Tibial artery (tissue), 4 donors: ENCODE results near the gene ADM2.
A peak's percentile ranks its signal among the peaks of the same experiment; 100 is the strongest.

Experiments used
- DNase-seq, 2 donors: peaks; one replicate each; pipeline ENCODE4 v3.0.0-alpha.2; 2019
- H3K27ac ChIP-seq, 2 donors: fragments of 200-600 bp; sonication (generic) in 1 of 2; 1 replicate in 1 of 2; 2 replicates in 1 of 2; pipeline ENCODE4 v1.5.1; 2018 to 2019; ENCODE audit warnings: mild to moderate bottlenecking in 1 of 2
- H3K27me3 ChIP-seq, 2 donors: fragments of 200-600 bp; sonication (generic) in 1 of 2; one replicate each; pipeline versions ENCODE4 v1.5.1 to v1.6.0; 2016 to 2019
- H3K36me3 ChIP-seq, 3 donors: fragments of 200-600 bp; sonication (generic) in 2 of 3; one replicate each; pipeline ENCODE4 v1.5.1; 2016 to 2019; ENCODE audit warnings: mild to moderate bottlenecking in 2 of 3
- H3K4me1 ChIP-seq, 4 donors: fragments of 200-600 bp; sonication (generic) in 2 of 4; 1 replicate in 3 of 4; 2 replicates in 1 of 4; pipeline ENCODE4 v1.5.1; 2016 to 2019
- H3K4me3 ChIP-seq, 2 donors: fragments of 200-600 bp; sonication (generic) in 1 of 2; 1 replicate in 1 of 2; 2 replicates in 1 of 2; pipeline ENCODE4 v1.5.1; 2018 to 2019; ENCODE audit warnings: mild to moderate bottlenecking in 2 of 2
- H3K9me3 ChIP-seq, 3 donors: fragments of 200-600 bp; sonication (generic) in 1 of 3; one replicate each; pipeline ENCODE4 v1.5.1; 2016 to 2019
- intact Hi-C: fragments of 100-400 bp; cut with DNase I; formaldehyde crosslinking; loops from one replicate; pipeline ENCODE4 v1.15.0; 2023; ENCODE audit warnings: low total_unique reads
- TF ChIP-seq, protein P1 (sequence below), 2 experiments: fragments of 200-600 bp in 1 of 2; fragments of 450-650 bp in 1 of 2; IDR thresholded peaks; one replicate each; pipeline ENCODE4 v1.5.1; 2017 to 2019; ENCODE audit warnings: antibody characterized with exemption in 2 of 2, mild to moderate bottlenecking in 1 of 2, moderate library complexity in 1 of 2

Gene ADM2

DNA sequence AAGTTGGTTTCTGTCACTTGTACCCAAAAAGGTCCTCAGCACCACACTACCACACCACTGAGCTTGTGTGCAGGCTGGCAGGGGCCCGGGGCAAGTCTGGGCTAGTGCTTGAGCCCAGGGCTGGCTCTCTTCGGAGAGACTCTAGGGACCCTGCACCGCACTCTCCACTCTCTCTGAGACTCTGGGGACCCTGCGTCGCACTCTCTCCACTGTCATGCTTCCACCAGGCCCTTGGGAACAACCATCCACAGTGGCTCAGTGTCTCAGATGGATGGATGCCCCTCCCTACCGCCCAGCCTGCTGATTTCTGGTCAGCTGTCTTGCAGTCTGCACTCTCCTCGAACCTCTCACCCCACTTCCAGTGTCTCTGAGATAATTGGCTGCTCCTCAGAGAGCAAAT, 4.5 kb upstream of the ADM2 start:
- Histone ChIP-seq H3K4me3 (no peak overlapping the region), H3K4me1 (peaks cover 5 to 42% (median 32%) of the 10 kb centered on the region in 4 donors), H3K36me3 (no peaks in the 10 kb centered on the region), H3K27me3 (peaks cover 7 to 31% of the 10 kb centered on the region in 2 donors), H3K27ac (no peak overlapping the region), H3K9me3 (no peaks in the 10 kb centered on the region)
- TF ChIP-seq, protein P1, sequence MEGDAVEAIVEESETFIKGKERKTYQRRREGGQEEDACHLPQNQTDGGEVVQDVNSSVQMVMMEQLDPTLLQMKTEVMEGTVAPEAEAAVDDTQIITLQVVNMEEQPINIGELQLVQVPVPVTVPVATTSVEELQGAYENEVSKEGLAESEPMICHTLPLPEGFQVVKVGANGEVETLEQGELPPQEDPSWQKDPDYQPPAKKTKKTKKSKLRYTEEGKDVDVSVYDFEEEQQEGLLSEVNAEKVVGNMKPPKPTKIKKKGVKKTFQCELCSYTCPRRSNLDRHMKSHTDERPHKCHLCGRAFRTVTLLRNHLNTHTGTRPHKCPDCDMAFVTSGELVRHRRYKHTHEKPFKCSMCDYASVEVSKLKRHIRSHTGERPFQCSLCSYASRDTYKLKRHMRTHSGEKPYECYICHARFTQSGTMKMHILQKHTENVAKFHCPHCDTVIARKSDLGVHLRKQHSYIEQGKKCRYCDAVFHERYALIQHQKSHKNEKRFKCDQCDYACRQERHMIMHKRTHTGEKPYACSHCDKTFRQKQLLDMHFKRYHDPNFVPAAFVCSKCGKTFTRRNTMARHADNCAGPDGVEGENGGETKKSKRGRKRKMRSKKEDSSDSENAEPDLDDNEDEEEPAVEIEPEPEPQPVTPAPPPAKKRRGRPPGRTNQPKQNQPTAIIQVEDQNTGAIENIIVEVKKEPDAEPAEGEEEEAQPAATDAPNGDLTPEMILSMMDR (IDR thresholded peaks at IDR 0.05), result no peak
- intact Hi-C loops, result no loop called here
- DNase-seq, result no peak

DNA sequence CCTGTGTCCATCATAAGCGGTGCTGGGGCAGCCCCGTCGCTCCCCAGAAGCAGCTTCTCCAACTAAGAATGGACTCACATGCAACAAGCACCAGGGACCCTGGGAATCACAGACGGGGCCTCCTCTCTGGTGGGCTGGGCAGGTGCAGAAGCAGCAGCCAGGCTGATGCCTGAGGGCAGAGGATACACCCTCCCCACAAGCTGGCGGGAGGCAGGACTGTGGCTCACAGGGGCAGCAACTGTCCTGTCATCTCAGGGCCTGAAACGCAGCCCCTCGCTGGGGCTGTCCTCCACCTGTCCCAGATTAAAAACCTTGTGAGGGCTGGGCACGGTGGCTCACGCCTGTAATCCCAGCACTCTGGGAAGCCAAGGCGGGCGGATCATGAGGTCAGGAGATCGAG, 3.4 kb upstream of the ADM2 start:
- no peak overlapping the region for H3K4me3 ChIP-seq
- no peaks in the 10 kb centered on the region for H3K36me3 ChIP-seq
- TF ChIP-seq, protein P1 (IDR thresholded peaks at IDR 0.05), result no peak
- H3K4me1 ChIP-seq, result peaks cover 0 to 36% (median 21%) of the 10 kb centered on the region in 4 donors
- H3K27me3 ChIP-seq, result peaks cover 15 to 42% of the 10 kb centered on the region in 2 donors
- DNase-seq, result no peak
- intact Hi-C loops, result no loop called here
- H3K9me3 ChIP-seq, result no peaks in the 10 kb centered on the region
- no peak overlapping the region for H3K27ac ChIP-seq

DNA sequence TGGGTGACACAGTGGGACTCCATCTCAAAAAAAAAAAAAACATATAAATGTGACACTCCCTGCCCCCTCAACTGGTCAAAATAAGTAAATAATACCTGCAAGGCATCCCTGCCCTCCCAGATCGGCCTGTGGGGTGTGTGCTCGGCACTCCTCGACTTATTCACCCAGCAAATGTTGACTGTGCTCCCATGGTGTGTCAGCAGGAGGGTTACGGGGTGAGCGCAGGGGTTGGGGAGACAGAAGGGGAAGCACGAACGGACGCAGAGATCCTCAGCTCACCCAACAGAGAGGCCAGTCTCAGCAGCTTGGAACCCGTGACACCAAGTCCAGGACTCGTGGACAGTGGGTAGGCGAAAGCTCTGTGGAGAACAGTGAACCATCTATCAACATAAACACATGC, 1.6 kb upstream of the ADM2 start:
- TF ChIP-seq, protein P1 (IDR thresholded peaks at IDR 0.05), result no peak
- Histone ChIP-seq H3K4me1 (peaks cover 0 to 26% (median 10%) of the 10 kb centered on the region in 4 donors), H3K27ac (no peak overlapping the region), H3K27me3 (peaks cover 15 to 60% of the 10 kb centered on the region in 2 donors), H3K9me3 (no peaks in the 10 kb centered on the region), H3K36me3 (no peaks in the 10 kb centered on the region), H3K4me3 (no peak overlapping the region)
- DNase-seq, result no peak
- intact Hi-C loops, result no loop called here

DNA sequence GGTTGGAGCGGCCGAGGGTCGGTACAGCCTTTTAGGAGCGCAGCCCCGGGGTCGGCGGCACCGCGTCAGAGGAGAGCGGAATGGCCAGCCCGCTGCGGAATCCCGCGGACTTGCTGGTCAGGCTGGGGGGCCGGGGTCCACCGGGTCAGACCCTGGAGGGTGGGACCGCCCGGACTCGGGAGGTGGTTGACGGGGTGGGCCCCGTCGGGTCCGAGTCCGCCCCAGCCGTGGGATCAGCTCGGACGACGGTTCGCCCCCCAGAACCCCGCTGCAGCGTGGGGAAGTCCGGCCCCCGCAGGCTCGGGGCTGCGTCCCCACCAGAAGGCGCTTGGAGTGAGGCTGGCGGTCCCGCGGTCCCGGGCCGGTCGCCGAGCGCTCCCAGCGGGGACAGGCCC, 301 bp upstream of the ADM2 start:
- Histone ChIP-seq H3K9me3 (no peaks in the 10 kb centered on the region), H3K4me1 (peaks cover 0 to 16% (median 8%) of the 10 kb centered on the region in 4 donors), H3K36me3 (no peaks in the 10 kb centered on the region), H3K27me3 (peaks cover 15 to 66% of the 10 kb centered on the region in 2 donors), H3K4me3 (peak overlapping the region; percentile 30 to 44), H3K27ac (no peak overlapping the region)
- TF ChIP-seq, protein P1 (IDR thresholded peaks at IDR 0.05), result no peak
- intact Hi-C loops, result no loop called here
- DNase-seq, result no peak

DNA sequence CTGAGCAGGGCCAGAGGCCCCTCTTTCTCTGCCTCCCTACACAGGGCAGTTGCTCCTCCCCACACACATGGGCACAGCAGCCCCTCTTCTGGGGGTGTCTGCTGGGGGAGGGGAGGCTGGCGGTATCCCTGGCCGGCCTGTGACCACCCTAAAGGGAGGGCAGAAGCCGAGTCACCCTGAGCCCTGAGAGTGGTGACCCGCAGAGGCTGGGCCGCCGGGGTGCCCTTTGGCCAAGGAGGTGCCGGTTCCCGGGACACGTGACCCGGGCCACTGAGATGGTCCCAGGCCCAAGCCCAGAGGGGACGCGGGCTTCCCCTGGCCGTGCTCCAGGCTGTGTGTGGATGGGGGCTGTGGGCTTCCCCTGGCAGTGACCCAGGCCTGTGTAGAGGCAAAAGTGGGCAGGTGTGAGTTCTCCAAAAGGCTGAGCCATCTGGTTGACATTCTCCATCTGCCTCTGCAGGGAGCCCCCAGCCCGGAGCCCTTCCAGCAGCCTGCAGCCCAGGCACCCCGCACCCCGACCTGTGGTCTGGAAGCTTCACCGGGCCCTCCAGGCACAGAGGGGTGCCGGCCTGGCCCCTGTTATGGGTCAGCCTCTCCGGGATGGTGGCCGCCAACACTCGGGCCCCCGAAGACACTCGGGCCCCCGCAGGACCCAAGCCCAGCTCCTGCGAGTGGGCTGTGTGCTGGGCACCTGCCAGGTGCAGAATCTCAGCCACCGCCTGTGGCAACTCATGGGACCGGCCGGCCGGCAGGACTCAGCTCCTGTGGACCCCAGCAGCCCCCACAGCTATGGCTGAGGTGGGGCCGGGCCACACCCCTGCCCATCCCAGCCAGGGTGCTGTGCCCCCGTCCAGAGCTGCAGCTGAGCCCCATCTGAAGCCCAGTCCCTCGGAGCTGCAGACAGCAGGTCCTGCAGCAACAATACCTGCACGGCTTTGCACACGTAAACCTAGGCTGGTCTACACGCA, 1.0 kb downstream of the ADM2 start:
- H3K9me3 ChIP-seq, result no peaks in the 10 kb centered on the region
- H3K36me3 ChIP-seq, result no peaks in the 10 kb centered on the region
- TF ChIP-seq, protein P1 (IDR thresholded peaks at IDR 0.05), result no peak
- peaks cover 15 to 79% of the 10 kb centered on the region in 2 donors for H3K27me3 ChIP-seq
- intact Hi-C loops, result no loop called here
- peaks cover 0 to 16% (median 8%) of the 10 kb centered on the region in 4 donors for H3K4me1 ChIP-seq
- no peak overlapping the region for H3K27ac ChIP-seq
- H3K4me3 ChIP-seq, result no peak overlapping the region
- DNase-seq, result no peak
